Epithelial cell of prostate (primary cell): ENCODE data around the gene PDGFC.

Source experiments
- DNase-seq: peaks from one replicate; pipeline ENCODE4 v3.0.0-alpha.2; 2011; ENCODE audit warnings: low read depth, low spot score
- H3K27ac ChIP-seq: fragments of 450-650 bp; 2 replicates; pipeline ENCODE4 v1.5.1; 2017; ENCODE audit warnings: mild to moderate bottlenecking

PDGFC gene

DNA sequence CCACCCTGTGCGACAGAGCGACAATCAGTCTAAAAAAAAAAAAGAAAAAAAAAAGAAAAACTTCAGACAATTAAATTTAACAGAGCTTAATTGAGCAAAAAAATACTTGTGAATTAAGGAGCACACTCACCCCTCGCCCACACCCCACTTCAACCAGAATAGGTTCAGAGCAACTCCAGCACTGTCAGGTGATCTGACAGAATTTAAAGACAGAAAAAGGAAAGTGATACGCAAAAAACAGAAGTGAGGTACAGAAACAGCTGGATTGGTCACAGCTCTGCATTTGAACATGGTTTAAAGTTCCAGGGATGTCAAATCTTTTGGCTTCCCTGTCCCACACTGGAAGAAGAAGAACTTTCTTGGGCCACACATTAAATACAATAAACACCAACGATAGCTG, 174.4 kb downstream of the PDGFC start:
- no peak for DNase-seq
- peak overlapping the region; percentile 98 for H3K27ac ChIP-seq

DNA sequence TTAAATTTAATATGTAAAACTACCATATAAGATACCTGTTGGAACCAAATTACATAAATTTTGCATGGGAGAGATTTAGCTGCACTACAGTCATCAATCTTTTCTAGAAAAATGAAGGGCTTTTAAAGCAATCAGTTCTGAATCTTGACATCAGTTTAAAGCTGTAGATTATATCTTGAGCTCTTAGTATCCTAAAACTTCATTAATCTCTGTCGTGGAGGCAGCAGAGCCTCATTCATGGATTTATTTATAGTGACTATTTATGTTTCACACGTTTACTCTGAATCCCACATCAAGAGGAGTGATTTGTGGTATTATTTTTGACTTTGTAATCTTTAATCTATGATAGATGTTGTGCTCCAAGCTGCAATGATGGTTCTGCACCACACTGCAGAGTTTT, 175.9 kb downstream of the PDGFC start:
- peak overlapping the region; percentile 45 for H3K27ac ChIP-seq
- no peak for DNase-seq

DNA sequence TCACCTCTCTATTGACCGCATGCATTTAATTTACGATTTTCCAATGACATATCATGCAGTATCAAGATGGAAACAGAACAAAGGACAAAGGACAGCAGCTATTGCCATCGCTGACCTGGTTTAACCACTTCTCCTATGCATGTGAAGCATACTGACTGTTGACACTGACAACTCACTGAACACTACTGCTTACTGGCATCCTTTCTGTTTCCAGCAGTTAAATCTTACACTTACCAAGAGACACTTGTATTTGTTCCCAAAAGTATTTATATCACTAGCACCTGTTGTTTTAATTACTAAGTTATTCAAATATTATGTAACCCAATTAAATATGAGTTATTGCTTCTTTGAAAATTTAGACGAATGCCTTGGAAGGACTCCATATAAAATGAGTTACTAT, 176.7 kb downstream of the PDGFC start:
- DNase-seq: no peak
- peak overlapping the region; percentile 45 for H3K27ac ChIP-seq

DNA sequence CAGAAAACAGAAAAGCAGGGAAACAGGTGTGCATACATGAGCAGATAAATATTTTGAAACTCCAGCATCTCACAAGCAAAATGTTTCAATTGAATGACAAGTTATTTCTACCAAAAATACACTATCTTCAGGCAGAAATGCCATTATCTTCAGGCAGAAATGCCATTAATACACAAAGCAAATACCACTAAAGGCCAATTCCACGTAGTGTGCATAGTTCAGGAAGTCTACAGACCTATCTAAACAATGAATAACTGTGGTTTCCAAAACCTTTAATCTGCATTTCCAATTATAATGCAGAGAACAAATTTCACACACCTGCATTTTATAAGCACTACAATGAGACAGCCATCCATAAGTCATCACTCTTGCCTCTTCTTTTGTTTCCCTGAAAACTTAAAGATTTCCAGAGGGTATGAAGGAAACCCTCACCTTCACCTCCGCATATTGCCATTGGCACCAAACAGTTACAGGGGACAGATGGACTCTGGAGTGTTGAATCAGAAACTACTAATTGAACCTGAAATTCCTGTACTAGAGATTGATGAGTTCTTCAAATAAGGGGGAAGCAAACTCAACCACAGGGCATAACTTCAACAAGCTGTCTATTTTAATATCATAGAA, 179.0 kb downstream of the PDGFC start:
- peak overlapping the region; percentile 36 for H3K27ac ChIP-seq
- DNase-seq: no peak

DNA sequence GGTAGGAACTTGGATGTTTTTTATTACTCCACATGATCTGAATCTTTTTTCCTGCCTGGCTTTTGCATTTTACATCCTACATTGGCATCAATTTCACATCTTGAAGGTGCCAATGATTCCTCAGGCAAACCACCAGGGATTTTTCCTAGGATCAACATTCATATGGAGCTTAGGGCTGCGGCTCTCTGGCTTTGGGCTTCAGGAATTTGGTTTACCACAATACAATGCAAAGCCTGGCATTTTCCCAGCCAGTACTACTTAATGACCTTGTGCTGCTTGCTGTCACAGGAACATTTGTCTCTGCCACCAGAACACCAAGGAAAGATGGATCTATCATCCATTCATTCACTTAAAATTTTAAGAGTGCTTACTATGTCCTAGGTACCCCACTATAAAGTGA, 180.7 kb downstream of the PDGFC start:
- no peak for DNase-seq
- no peak overlapping the region for H3K27ac ChIP-seq

DNA sequence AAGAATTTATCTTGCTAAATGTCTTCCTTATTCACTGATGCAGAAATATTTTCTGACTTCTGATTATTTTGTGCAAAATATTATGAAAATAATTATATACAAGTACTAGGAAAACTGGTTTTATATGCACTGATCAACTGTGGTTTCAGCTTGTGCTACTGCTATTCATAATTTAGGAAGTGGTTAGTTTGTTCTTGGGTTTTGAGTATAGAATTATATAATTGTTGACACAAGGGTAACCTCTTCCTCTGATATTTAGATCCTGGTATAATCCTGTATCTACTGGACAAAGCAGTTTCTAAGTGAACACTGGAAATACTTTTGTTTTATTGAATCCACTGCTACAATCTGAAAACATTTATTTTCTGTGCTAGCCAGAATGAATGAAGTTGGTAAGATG, 182.8 kb downstream of the PDGFC start:
- no peak for DNase-seq
- H3K27ac ChIP-seq: no peak overlapping the region

DNA sequence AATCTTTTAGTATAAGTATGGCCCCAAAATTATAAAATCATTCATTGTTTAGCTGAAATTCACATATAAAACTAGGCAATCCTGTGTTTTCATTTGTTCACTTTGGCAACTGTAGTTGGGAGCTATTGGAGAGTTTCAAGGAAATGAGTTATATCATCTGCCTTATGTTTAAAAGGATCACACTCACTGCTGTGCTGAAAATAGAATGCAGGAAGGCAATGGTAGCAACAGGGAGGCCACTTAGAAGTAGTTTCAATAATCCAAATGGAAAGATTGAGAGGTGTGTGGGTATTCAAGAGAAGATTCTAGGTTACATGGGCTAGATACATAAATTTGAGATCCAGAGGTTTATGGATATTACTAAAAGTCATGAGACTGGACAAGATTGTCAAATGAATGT, 184.9 kb downstream of the PDGFC start:
- no peak overlapping the region for H3K27ac ChIP-seq
- DNase-seq: no peak

DNA sequence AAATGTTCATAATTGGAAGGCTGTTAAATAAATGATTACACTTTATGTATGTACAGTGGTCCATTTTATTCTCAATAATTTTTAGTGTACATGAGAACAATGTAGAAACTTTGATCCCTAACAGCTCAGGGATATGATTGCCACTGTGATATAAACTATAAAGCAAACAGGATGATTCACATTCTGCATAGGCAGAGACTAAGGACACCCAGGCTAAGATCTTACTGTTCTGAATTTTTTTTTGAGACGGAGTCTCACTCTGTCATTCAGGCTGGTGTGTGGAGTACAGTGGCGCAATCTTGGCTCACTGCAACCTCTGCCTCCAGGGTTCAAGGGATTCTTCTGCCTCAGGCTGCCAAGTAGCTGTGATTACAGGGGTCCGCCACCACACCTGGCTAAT, 186.6 kb downstream of the PDGFC start:
- no peak for DNase-seq
- H3K27ac ChIP-seq: peak overlapping the region; percentile 19

DNA sequence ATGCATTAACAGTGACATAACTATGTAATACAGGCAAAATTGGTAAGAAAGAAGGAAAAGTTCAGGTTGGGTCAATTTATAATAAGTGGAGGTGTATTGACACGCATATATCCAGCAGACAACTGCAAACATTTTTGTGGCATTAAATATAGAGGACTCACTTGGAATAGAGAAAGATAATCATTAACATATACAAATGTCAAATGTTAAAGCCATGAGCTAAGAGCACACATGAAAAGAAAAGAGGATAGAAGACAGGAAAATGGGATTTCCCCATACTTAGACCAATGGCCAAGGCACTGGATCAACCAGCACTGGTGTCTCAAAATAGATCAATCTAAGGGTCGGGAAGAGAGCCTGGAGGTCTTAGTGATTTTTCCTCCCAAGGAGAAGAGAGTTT, 187.6 kb downstream of the PDGFC start:
- H3K27ac ChIP-seq: no peak overlapping the region
- DNase-seq: no peak

DNA sequence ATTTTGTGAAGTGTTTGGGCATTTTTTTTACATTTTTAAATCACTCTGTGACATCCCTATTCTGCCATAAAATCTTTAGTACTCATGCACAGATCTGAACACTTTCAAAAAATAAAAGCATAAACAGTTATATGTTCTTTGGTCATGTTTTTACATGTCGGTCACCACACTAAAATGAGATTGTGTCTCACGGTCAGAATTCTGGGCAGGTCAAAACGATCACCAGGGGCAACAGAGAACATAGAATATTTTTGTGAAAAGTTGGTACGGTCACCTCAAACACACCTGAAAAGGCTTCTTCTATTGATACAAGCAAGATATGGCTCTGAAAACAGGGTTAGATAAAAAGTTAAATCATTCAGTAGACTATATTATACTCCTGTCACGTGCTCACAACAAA, 189.1 kb downstream of the PDGFC start:
- H3K27ac ChIP-seq: peak overlapping the region; percentile 96
- DNase-seq: no peak

DNA sequence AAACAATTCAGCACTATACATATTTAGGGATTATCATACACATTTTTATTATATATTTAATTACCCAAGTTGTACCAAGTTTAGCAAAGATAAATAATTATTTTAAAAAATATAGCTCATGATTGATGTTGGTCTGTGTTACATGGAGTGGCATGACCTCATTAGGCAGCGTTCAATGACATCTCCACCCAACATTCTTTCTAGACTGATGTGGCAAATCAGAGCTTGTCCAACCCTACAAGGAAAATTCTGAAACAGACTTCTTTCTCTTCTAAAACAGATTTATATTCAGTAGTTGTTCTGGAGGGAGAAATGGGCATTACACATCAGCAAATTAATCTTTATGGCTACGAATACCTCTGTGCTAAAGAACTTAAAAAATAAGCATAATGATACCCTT, 189.7 kb downstream of the PDGFC start:
- DNase-seq: no peak
- peak overlapping the region; percentile 96 for H3K27ac ChIP-seq

DNA sequence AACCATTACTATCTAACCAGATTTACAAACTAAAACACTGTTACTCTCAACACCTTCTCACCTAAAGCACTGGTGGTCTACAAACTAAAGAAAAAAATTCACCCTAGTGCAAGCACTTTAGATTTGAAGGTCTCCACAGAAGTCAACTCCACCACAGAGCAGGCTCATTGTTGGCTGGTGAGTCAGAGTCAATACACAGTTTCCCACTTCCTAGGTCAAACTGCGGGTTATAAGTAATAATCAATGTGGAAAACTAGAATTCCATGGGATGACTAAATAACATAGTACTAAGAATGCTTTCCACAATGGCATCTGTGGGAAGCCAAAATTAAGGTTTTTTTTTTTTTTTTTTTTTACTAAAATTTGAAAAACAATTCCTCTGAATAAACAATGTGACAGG, 191.8 kb downstream of the PDGFC start:
- no peak for DNase-seq
- H3K27ac ChIP-seq: peak overlapping the region; percentile 96

DNA sequence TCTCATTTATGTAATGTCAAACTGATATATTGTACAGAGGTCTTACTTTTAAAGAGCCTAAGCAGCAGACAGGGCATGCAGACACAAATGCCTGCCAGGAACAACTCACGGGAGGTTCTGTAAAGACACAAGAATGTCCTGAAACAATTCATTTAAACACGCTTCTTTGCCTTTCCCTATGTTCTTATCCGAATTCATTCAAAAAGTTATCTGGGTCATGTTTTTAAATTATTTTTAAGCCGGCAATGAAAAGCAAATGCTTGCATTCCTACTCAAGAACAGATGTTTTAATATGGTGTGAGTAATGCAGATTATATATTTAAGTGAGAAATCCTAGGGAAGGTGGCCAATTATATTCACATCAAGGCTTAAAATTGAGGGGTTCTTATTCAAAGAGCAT, 192.6 kb downstream of the PDGFC start:
- peak overlapping the region; percentile 96 for H3K27ac ChIP-seq
- DNase-seq: no peak

DNA sequence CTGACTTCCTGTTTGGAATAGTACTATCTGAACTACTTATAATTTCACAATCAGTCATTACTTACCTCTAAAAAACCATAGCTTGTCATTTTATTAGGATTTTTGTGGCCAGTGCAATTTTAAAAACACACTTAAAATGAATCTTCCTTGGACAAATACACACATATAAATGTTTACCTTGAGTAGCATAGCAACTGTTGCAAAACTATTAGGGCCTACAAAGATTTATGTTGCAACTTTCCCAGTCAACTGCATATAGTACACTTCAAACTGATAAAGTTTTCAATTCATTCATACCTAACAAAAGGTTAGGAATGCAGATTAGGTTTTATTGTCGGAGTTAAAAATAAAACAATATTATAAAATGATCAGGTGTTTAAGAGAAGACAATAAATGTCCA, 193.0 kb downstream of the PDGFC start:
- no peak for DNase-seq
- H3K27ac ChIP-seq: peak overlapping the region; percentile 96

DNA sequence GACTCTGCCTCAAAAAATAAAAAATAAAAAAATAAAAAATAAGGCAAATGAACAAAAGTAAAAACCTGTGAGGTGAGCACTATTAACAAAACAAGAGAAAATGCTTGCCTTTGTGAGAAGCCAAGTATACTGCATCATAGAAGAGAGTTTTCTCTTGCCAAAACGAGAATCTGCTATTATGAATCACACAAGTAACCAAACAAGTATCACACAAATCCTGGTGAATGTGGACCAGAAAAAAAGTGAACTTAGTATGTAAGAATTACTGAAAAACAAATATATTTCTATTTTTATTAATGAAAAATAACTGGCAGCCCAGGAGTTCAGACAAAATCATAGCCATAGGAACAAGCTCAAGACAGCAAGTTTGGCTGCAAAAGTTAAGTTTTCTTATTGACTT, 193.5 kb downstream of the PDGFC start:
- peak overlapping the region; percentile 96 for H3K27ac ChIP-seq

DNA sequence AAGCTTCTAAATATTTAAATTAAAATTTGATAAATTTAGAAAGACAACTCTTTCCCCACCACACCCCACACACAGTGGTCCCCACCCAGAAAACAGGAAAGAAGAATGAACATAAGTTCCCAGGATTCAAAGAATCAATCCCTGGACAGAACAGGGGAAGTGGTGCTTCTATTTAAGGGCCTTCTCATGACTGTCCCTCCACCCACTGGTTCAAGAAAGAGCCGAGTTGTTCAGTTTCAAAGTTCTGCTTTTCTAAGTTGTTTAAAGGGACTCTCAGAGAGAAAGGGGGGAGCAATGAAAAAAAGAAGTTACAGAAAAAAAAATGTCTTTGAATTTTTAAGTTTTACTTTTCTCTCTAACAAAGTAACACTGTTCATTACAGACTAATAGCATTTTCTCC, 195.8 kb downstream of the PDGFC start:
- H3K27ac ChIP-seq: peak overlapping the region; percentile 96
- DNase-seq: no peak

More for the DNA sequence above, 193.5 kb downstream of the PDGFC start:
- DNase-seq: no peak

DNA sequence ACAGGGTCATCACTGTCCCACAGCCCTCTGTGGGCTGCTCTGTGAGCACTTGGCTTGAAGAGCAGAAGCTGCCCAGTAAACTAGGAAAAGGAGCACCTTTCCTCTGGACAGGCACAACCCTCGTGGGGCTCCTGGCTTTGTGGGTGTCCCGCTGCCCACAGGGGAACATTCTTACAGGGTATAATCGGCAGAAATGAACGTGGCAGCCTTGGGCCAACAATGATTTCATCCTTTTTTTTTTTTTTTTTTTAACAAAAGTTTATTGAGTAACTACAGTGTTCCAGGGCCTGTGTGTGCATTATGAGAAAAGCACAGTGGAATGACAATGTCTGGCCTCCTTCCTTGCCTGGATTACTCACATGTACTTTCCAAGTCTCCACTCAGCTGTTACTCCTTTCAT, 197.2 kb downstream of the PDGFC start:
- peak overlapping the region; percentile 96 for H3K27ac ChIP-seq
- peak; percentile 69 for DNase-seq

DNA sequence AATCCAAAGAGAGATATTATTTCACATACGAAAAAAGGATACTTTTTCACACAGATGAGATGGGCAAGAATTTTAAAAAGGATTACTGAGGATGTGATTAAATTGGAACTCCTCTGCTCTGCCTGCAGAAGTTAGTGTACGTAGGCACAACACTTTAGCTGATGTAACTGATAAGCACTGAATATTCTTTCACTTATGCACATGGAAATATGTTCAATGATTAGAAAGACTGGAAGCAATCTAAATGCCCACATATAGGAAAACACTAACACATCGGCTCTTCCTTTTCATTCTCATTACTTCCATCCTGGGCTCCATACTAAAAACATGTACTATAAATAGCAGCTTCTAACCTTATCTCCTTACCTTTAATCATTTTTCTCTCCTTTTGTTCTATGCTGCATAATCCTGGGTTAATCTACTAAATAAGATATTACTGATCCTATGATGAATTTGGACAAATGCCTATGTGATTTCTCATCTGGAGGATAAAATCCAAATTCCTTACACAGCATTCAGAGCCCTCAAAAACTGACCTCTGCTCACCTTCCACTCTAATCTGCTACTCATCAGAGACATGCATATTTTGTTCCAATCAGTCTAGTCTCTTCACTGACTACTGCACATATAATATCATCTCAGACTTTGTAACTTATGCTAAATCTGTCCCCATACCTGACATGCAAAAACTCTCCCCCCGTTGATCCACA, 197.8 kb downstream of the PDGFC start:
- H3K27ac ChIP-seq: peak overlapping the region; percentile 96
- DNase-seq: no peak

DNA sequence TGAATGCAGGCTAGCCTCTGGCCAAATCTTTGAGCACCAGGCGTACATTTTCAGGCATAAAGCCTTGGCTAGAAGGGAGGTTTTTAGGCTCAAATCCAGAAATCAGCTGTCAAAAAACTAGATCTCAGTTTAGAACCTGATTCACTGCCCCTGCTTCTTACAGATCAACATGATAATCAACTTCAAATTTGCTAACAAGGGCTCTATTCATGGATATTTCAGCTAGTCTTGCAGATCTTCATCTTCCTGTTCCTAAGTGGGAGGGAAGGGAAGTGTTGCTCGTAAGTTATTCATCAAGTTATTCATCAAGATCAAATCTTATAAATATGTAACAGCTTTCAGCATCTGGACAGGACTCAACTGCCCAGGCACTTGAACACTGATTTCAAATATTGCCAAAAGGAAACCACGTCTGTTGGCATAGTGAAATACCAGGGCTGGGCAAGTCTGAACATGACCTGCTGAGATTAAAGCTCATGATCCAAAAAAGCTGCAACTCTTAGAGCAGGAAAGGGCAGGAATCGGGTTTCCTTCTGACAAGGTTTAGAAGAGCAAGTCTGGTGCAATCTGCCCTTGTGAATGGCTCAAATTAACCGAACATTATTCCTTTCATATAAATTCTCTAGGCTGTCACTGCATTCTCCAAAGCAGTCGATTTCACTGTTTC, 200.3 kb downstream of the PDGFC start:
- H3K27ac ChIP-seq: peak overlapping the region; percentile 96

DNA sequence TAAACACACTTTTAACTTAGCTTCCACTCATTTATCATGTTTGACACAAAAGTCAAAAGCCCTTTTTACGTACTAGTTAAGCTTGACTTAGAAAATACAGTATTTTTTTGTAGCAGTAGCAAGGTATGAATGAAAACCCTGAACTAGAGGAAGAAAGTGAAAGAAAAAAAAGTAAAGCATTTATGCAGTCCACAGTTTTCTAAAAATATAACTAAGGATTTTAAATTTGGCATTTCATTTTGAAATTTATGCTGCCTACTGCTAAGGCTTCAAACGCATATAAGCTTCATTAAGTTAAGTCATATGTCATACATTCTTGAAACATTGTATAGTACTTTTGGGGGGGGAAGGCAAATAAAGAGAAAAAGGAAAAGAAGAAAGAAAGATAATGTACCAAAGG, 201.5 kb downstream of the PDGFC start:
- DNase-seq: no peak
- H3K27ac ChIP-seq: peak overlapping the region; percentile 96

More for the DNA sequence above, 200.3 kb downstream of the PDGFC start:
- DNase-seq: peak; percentile 90

DNA sequence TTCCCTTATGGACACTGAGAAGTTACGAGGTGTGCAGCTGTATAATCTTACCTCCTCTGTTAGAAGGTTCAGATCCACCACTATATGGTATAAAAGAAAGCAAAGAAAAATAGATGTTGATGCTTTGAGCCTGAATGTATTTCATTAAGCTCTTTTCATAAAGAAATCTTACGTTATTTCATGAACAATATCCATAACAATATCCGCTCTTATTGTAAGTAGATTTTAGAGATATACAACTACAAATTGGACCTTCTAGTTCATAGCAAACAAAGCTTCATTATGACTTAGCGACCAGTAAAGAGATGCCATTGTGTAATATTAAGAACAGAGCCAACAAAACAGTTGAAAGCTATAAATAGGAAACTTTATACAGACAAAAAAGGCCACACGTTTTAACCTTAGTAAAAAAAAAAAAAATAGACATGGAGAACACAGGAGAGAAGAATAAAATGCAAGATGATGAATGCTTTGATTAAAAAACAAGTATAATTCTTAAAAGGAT, 203.6 kb downstream of the PDGFC start:
- no peak for DNase-seq
- no peak overlapping the region for H3K27ac ChIP-seq
